ENCODE results near the gene TLK1.

- TF ChIP-seq CTCF (IDR thresholded peaks at IDR 0.05; ENCODE audit: poor library complexity, severe bottlenecking), result no peak
- TF ChIP-seq TAF1 (IDR thresholded peaks at IDR 0.05; ENCODE audit: low read depth), result no peak
- no peak for TF ChIP-seq EZH2 (IDR thresholded peaks at IDR 0.05; ENCODE audit: borderline replicate concordance, insufficient read depth, low read length, poor library complexity, severe bottlenecking)
Measured at GRCh38 chr2:171102802-171103201, 57.9 kb downstream of the TLK1 start.

All from neural cell (in vitro differentiated cells).